HCT116 (cell line): ENCODE data around the gene SLC50A1. TPM values are rescaled to one million over a fixed set of nuclear protein-coding genes. Genes with fewer than 3 reads are reported as not detected.

Experiments
- ATAC-seq: fragments of 200-7000 bp; cut with Tn5 transposase; 2 replicates; pipeline ENCODE4 v1.9.1; 2020; ENCODE audit warnings: mild to moderate bottlenecking, moderate library complexity
- BruUV-seq: library from RNA; stranded (reverse); fragments of 400-500 nt; replicated peaks from 2 replicates; lab custom pipeline; 2021; lab: Mats Ljungman, UMichigan
- CTCF ChIA-PET: fragments of 300-600 bp; sonication (Branson Sonifier 250); formaldehyde crosslinking; loops from one replicate; lab custom pipeline; 2021; ENCODE audit warnings: antibody characterized with exemption; lab: Charles Lee
- POLR2A ChIA-PET: fragments of 300-600, 350-600 bp; sonication (Branson Sonifier 250); formaldehyde crosslinking; loops from one replicate; lab custom pipeline; 2021; ENCODE audit warnings: antibody characterized with exemption; lab: Charles Lee
- RAD21 ChIA-PET, 2 experiments: fragments of 300-600 bp; sonication (Branson Sonifier 250); formaldehyde crosslinking; loops; one replicate each; lab custom pipeline; 2023; ENCODE audit warnings: low total read pairs in 2 of 2; ENCODE audit not compliant: uncharacterized antibody in 2 of 2, unreplicated experiment in 2 of 2, low non-redundant PET in 1 of 2; lab: Charles Lee
- DNase-seq: peaks from one replicate; pipeline ENCODE4 v3.0.0-alpha.2; 2010; ENCODE audit warnings: low read depth, low spot score
- H2AFZ ChIP-seq: fragments of 200-600 bp; shearing (Covaris generic), sonication (generic); 2 replicates; pipeline ENCODE4 v1.6.1; 2017; ENCODE audit warnings: low read depth, mixed run types, mixed read lengths, antibody characterized with exemption, low read length; ENCODE audit not compliant: poor library complexity, severe bottlenecking
- H3K27ac ChIP-seq: 2 replicates; pipeline ENCODE4 v1.5.1; 2012; ENCODE audit warnings: low read depth, low read length
- H3K27me3 ChIP-seq: fragments of 200-600 bp; sonication (generic); 2 replicates; pipeline ENCODE4 v1.6.1; 2016; ENCODE audit warnings: mixed run types, low read length, mixed read lengths; ENCODE audit not compliant: insufficient read depth
- H3K36me3 ChIP-seq, 2 experiments: fragments of 200-500 bp in 1 of 2; fragments of 200-600 bp in 1 of 2; sonication (Bioruptor generic) in 1 of 2; sonication (generic) in 1 of 2; 2 replicates each; pipeline versions ENCODE4 v1.5.1 to v1.6.1; 2014 to 2016; ENCODE audit warnings: low read length in 2 of 2, inconsistent platforms in 1 of 2, mixed read lengths in 1 of 2, mixed run types in 1 of 2; ENCODE audit not compliant: insufficient read depth in 2 of 2, control insufficient read depth in 1 of 2
- H3K4me1 ChIP-seq, 2 experiments: fragments of 200-600 bp in 1 of 2; sonication (generic) in 1 of 2; 2 replicates each; pipeline versions ENCODE4 v1.5.1 to v1.6.1; 2012 to 2017; ENCODE audit warnings: low read length in 2 of 2, inconsistent platforms in 1 of 2, mild to moderate bottlenecking in 1 of 2, mixed read lengths in 1 of 2, mixed run types in 1 of 2, moderate library complexity in 1 of 2; ENCODE audit not compliant: insufficient read depth in 2 of 2, control insufficient read depth in 1 of 2
- H3K4me2 ChIP-seq: fragments of 200-600 bp; sonication (generic); 2 replicates; pipeline ENCODE4 v1.6.1; 2017; ENCODE audit warnings: mixed run types, low read length, mixed read lengths
- H3K4me3 ChIP-seq, 2 experiments: fragments of 200-600 bp in 1 of 2; sonication (generic) in 1 of 2; replicated peaks in 1 of 2; 2 replicates each; pipeline ENCODE4 v1.5.1; 2011 to 2016; ENCODE audit warnings: low read length in 2 of 2, control low read depth in 1 of 2, low read depth in 1 of 2, mild to moderate bottlenecking in 1 of 2, mixed read lengths in 1 of 2, mixed run types in 1 of 2
- H3K79me2 ChIP-seq: fragments of 200-600 bp; sonication (generic); 2 replicates; pipeline ENCODE4 v1.6.1; 2017; ENCODE audit warnings: mild to moderate bottlenecking, mixed run types, low read length, moderate library complexity, mixed read lengths; ENCODE audit not compliant: insufficient read depth
- H3K9ac ChIP-seq: fragments of 200-600 bp; sonication (generic); 2 replicates; pipeline ENCODE4 v1.6.1; 2016; ENCODE audit warnings: low read length, mixed read lengths
- H3K9me2 ChIP-seq: fragments of 200-600 bp; sonication (generic), shearing (Covaris generic); 2 replicates; pipeline ENCODE4 v1.6.1; 2017; ENCODE audit warnings: mixed run types, mild to moderate bottlenecking, moderate library complexity; ENCODE audit not compliant: insufficient read depth
- H3K9me3 ChIP-seq, 2 experiments: fragments of 200-500 bp in 1 of 2; fragments of 200-600 bp in 1 of 2; sonication (Bioruptor generic) in 1 of 2; sonication (generic) in 1 of 2; 2 replicates each; pipeline ENCODE4 v1.6.1; 2014 to 2017; ENCODE audit warnings: low read length in 2 of 2, mixed read lengths in 2 of 2, inconsistent platforms in 1 of 2, low read depth in 1 of 2, mild to moderate bottlenecking in 1 of 2, mixed run types in 1 of 2, moderate library complexity in 1 of 2; ENCODE audit not compliant: control insufficient read depth in 1 of 2, insufficient read depth in 1 of 2
- H4K20me1 ChIP-seq: fragments of 200-600 bp; sonication (generic), shearing (Covaris generic); 2 replicates; pipeline ENCODE4 v1.6.1; 2017; ENCODE audit warnings: mixed run types, mild to moderate bottlenecking, moderate library complexity; ENCODE audit not compliant: insufficient read depth
- CEBPB ChIP-seq: IDR thresholded peaks from 2 replicates; pipeline ENCODE4 v1.6.1; 2012; ENCODE audit warnings: low read depth
- EGR1 ChIP-seq: IDR thresholded peaks from 2 replicates; pipeline ENCODE4 v1.6.1; 2012; ENCODE audit warnings: low read depth
- FOSL1 ChIP-seq: IDR thresholded peaks from 2 replicates; pipeline ENCODE4 v1.6.1; 2012; ENCODE audit warnings: low read depth
- POLR2A ChIP-seq: IDR thresholded peaks from 2 replicates; pipeline ENCODE4 v1.7.0; 2011; ENCODE audit warnings: borderline replicate concordance; ENCODE audit not compliant: insufficient read depth, insufficient read length; ENCODE audit errors: extremely low read depth
- POLR2AphosphoS5 ChIP-seq: IDR thresholded peaks from 2 replicates; pipeline ENCODE4 v1.6.1; 2011; ENCODE audit warnings: mild to moderate bottlenecking, low read depth, low read length, moderate library complexity
- RAD21 ChIP-seq: IDR thresholded peaks from 2 replicates; pipeline ENCODE4 v1.6.1; 2012; ENCODE audit warnings: low read depth, mild to moderate bottlenecking
- ZFX ChIP-seq: fragments of 450-650 bp; IDR thresholded peaks from 2 replicates; pipeline ENCODE4 v1.6.1; 2017
- intact Hi-C: fragments of 100-400 bp; cut with micrococcal nuclease; formaldehyde crosslinking; loops from 2 replicates; pipeline ENCODE4 v1.10.0; 2022
- total RNA-seq: library from RNA; stranded (reverse); gene quantifications from one replicate; pipeline ENCODE4 v1.2.1, GENCODE V29; 2021; ENCODE audit not compliant: unreplicated experiment
- TF ChIP-seq, protein P1 (sequence below), 3 experiments: fragments of 200-600 bp in 1 of 3; sonication (generic) in 1 of 3; IDR thresholded peaks in 2 of 3; conservative IDR thresholded peaks in 1 of 3; 2 replicates each; pipeline ENCODE4 v1.5.1; 2012 to 2017; ENCODE audit warnings: low read depth in 2 of 3, low read length in 2 of 3, antibody characterized with exemption in 1 of 3, borderline replicate concordance in 1 of 3, control low read depth in 1 of 3, mild to moderate bottlenecking in 1 of 3, mixed read lengths in 1 of 3, mixed run types in 1 of 3, moderate library complexity in 1 of 3; ENCODE audit not compliant: insufficient read depth in 1 of 3

SLC50A1 gene
- total RNA-seq, 1 experiment from 2014 or later, result 49.9 TPM

DNA sequence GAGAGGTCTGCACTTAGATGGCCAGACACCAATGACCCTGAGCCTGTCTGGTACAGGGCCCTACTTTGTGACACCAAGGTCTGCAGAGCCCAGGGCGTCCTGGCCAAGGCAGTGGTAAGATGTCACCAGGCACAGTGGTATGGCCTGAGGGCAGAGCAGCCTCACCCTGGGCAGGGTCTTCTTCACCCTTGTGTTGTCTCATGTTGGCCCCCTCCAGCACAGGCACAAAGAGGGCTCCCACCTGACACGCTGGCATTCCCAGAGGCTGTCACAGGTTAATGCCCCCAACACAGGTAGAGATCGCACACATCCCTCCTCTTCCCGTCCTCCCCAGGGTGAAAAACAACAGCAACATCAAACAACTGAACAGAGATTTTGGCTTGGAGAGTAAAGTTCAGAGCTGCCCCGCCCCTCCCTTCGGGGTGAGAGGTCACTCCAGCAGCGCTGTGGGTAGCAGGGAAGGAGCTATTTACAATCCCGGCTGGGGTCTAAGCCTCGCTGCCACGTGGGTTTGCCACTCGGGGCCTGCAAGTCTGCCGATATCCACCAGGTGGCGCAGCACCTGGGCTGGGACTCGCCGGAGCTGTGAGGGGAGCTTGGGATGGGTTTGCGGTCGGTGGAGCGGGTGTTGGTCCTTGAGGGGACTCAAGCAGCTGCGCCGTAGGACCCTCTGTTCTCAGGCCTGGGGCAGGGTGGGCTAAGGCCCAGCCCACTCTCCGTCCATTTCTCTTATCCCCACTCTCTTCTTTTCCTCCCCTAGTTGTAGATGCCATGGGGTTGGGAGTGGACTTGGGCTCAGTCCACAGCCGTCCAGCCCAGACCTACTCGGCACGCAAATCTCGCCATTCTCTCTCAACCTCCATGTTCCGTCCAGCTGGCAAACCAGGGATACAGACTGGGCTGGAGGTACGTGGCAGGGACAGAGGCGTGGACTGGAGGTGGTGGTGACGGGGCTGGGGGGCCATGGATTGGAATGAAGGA is 44.3 kb upstream of the SLC50A1 start:
- CTCF ChIA-PET, result interaction anchor here (0.6 to 5.9 kb wide), 22 partner anchors 9 to 136 kb away, joined by 3 to 163 read pairs (median 4); partner anchors contain the start of genes EFNA1, EFNA3, KRTCAP2 and TRIM46
- peak; percentile 61 for DNase-seq
- H3K79me2 ChIP-seq, result no peaks in the 10 kb centered on the region
- H3K9me3 ChIP-seq, result no peaks in the 10 kb centered on the region
- H3K4me2 ChIP-seq, result peak overlapping the region; percentile 66
- no peaks in the 10 kb centered on the region for H4K20me1 ChIP-seq
- TF ChIP-seq ZFX (no peak), POLR2AphosphoS5 (0 out of 2 replicates have a peak, but pooled peaks have one; percentile 32), FOSL1 (no peak), EGR1 (no peak), POLR2A (peak; percentile 37), RAD21 (no peak), CEBPB (no peak)
- TF ChIP-seq, protein P1, sequence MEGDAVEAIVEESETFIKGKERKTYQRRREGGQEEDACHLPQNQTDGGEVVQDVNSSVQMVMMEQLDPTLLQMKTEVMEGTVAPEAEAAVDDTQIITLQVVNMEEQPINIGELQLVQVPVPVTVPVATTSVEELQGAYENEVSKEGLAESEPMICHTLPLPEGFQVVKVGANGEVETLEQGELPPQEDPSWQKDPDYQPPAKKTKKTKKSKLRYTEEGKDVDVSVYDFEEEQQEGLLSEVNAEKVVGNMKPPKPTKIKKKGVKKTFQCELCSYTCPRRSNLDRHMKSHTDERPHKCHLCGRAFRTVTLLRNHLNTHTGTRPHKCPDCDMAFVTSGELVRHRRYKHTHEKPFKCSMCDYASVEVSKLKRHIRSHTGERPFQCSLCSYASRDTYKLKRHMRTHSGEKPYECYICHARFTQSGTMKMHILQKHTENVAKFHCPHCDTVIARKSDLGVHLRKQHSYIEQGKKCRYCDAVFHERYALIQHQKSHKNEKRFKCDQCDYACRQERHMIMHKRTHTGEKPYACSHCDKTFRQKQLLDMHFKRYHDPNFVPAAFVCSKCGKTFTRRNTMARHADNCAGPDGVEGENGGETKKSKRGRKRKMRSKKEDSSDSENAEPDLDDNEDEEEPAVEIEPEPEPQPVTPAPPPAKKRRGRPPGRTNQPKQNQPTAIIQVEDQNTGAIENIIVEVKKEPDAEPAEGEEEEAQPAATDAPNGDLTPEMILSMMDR (IDR thresholded peaks at IDR 0.05 in 2 of 3, conservative IDR thresholded peaks at IDR 0.05 in 1 of 3; ENCODE audit: borderline replicate concordance in 1 of 3, insufficient read depth in 1 of 3, low read depth in 2 of 3, low read length in 2 of 3), result peak in 2 of 3 experiments; percentile 95 to 98; a peak in 4 of 6 replicates
- POLR2A ChIA-PET, result interaction anchor here (0.7 to 1.5 kb wide), 5 partner anchors 31 to 81 kb away, joined by 3 to 9 read pairs (median 4); partner anchors contain the start of genes DPM3 and KRTCAP2
- H3K36me3 ChIP-seq, result peaks cover 0 to 6% of the 10 kb centered on the region in 2 experiments; a peak in 1 of 4 replicates
- RAD21 ChIA-PET, result interaction anchor here (0.7 to 2.0 kb wide), 5 partner anchors 69 to 103 kb away, joined by 3 to 35 read pairs (median 4); partner anchors contain the start of gene KRTCAP2 (in 1 of the 2)
- no peaks in the 10 kb centered on the region for H3K27me3 ChIP-seq
- H3K27ac ChIP-seq, result no peak overlapping the region
- peak; percentile 80 for ATAC-seq
- peak overlapping the region; percentile 42; the same call in 1 of the 2 replicates for H3K9ac ChIP-seq
- H3K4me1 ChIP-seq, result peaks cover 13 to 35% of the 10 kb centered on the region in 2 experiments; a peak in 3 of 4 replicates
- no peaks in the 10 kb centered on the region for H3K9me2 ChIP-seq
- intact Hi-C loops, result loop anchor here (1.0 to 10.0 kb wide), 3 partner anchors 43 to 503 kb away; partner anchors contain the start of gene SLC50A1
- no TSS peak for BruUV-seq
- H2AFZ ChIP-seq, result peak overlapping the region; percentile 92
- peak overlapping the region; percentile 22 to 33; a peak in 3 of 4 replicates for H3K4me3 ChIP-seq
